ENCODE measurements around the gene COL6A5.

COL6A5 gene

GRCh38 chr3:130515755-130516154 is 170.3 kb downstream of the COL6A5 start:
- no peak for TF ChIP-seq CTCF (IDR thresholded peaks at IDR 0.05; ENCODE audit: control extremely low read depth, extremely low read depth, low read depth, missing control alignments)
- CTCF ChIA-PET = interaction anchor here (1.7 kb wide), 1 partner anchor 72 kb away, joined by 3 read pairs; no protein-coding TSS in a partner anchor

GRCh38 chr3:130516645-130517512 is 171.4 kb downstream of the COL6A5 start, which contains the start of gene COL6A6:
Gene COL6A6, plus strand, starts transcription at chr3:130517177. Its CDS starts 43,188 bp downstream, at chr3:130560365.
- no peak for TF ChIP-seq CTCF (IDR thresholded peaks at IDR 0.05; ENCODE audit: control extremely low read depth, extremely low read depth, low read depth, missing control alignments)
- POLR2A ChIA-PET = no interaction called here
- CTCF ChIA-PET = no interaction called here

More at GRCh38 chr3:130515755-130516154, 170.3 kb downstream of the COL6A5 start:
- DNase-seq (ENCODE audit: extremely low spot score) = no peak
- POLR2A ChIA-PET = no interaction called here

GRCh38 chr3:130517602-130518001 is 172.1 kb downstream of the COL6A5 start:
- DNase-seq (ENCODE audit: extremely low spot score) = no peak
- TF ChIP-seq CTCF (IDR thresholded peaks at IDR 0.05; ENCODE audit: control extremely low read depth, extremely low read depth, low read depth, missing control alignments) = no peak
- ChIA-PET CTCF (no interaction called here), POLR2A (no interaction called here)

More at GRCh38 chr3:130516645-130517512, 171.4 kb downstream of the COL6A5 start, which contains the start of gene COL6A6:
- DNase-seq (ENCODE audit: extremely low spot score) = no peak

- DNase-seq (ENCODE audit: extremely low spot score) = no peak
- ChIA-PET POLR2A (no interaction called here), CTCF (no interaction called here)
- no peak for TF ChIP-seq CTCF (IDR thresholded peaks at IDR 0.05; ENCODE audit: control extremely low read depth, extremely low read depth, low read depth, missing control alignments)
These were observed 174.3 kb downstream of the COL6A5 start for GRCh38 chr3:130519754-130520153.

GRCh38 chr3:130522399-130522798 is 176.9 kb downstream of the COL6A5 start:
- CTCF ChIA-PET = interaction anchor here (2.9 kb wide), 1 partner anchor 16 kb away, joined by 9 read pairs; no protein-coding TSS in a partner anchor

GRCh38 chr3:130527426-130527825 is 182.0 kb downstream of the COL6A5 start:
- TF ChIP-seq CTCF (IDR thresholded peaks at IDR 0.05; ENCODE audit: control extremely low read depth, extremely low read depth, low read depth, missing control alignments) = no peak
- POLR2A ChIA-PET = no interaction called here
- CTCF ChIA-PET = interaction anchor here (1.3 to 2.1 kb wide), 2 partner anchors 10 to 13 kb away, joined by 3 to 10 read pairs; no protein-coding TSS in a partner anchor
- DNase-seq (ENCODE audit: extremely low spot score) = no peak

More at GRCh38 chr3:130522399-130522798, 176.9 kb downstream of the COL6A5 start:
- no peak for TF ChIP-seq CTCF (IDR thresholded peaks at IDR 0.05; ENCODE audit: control extremely low read depth, extremely low read depth, low read depth, missing control alignments)
- no peak for DNase-seq (ENCODE audit: extremely low spot score)
- POLR2A ChIA-PET = no interaction called here
